AG04449 (cell line): ENCODE data around the gene FERMT3.
"Not testable (repeated sequence)": the region's sequence is repeated elsewhere in the genome, so short reads cannot be mapped to it uniquely, and the experiment has no call there.

Experiments used
- CTCF ChIA-PET: fragments of 350-600 bp; formaldehyde crosslinking; extraction: SDS; loops from one replicate; lab custom pipeline; 2021; ENCODE audit warnings: antibody characterized with exemption; lab: Yijun Ruan, JAX
- POLR2A ChIA-PET: fragments of 400-600, 350-600 bp; formaldehyde crosslinking; extraction: SDS; loops from one replicate; lab custom pipeline; 2020; ENCODE audit warnings: antibody characterized with exemption, inconsistent platforms; lab: Yijun Ruan, JAX
- DNase-seq: peaks from one replicate; pipeline ENCODE4 v3.0.0-alpha.2; 2010; ENCODE audit warnings: low read depth, low spot score
- H3K4me3 ChIP-seq: 2 replicates; pipeline ENCODE4 v1.5.1; 2011; ENCODE audit warnings: low read depth, mild to moderate bottlenecking, control low read depth, low read length
- CTCF ChIP-seq: IDR thresholded peaks from one replicate; pipeline ENCODE4 v1.5.1; 2011; ENCODE audit warnings: mild to moderate bottlenecking, moderate library complexity, low read length, control low read depth, inconsistent platforms; ENCODE audit not compliant: insufficient read depth; ENCODE audit errors: missing control alignments

The FERMT3 gene

GRCh38 chr11:64245797-64246620 is 39.5 kb downstream of the FERMT3 start:
- peak overlapping the region; percentile 88 for H3K4me3 ChIP-seq
- ChIA-PET POLR2A (interaction anchor here (0.6 to 7.1 kb wide), 17 partner anchors 9 to 533 kb away, joined by 3 to 61 read pairs (median 4); partner anchors contain the start of genes NUDT22, PRDX5, STIP1 and TRMT112), CTCF (interaction anchor here (1.3 to 10.8 kb wide), 6 partner anchors 8 to 109 kb away, joined by 3 to 224 read pairs (median 54); partner anchors contain the start of genes CATSPERZ, ESRRA and FERMT3)
- TF ChIP-seq CTCF, result no peak
- DNase-seq, result peak; percentile 55

GRCh38 chr11:64246621-64246870 is 40.0 kb downstream of the FERMT3 start:
- H3K4me3 ChIP-seq, result peak overlapping the region; percentile 88
- CTCF ChIA-PET, result interaction anchor here (1.5 to 10.8 kb wide), 5 partner anchors 9 to 108 kb away, joined by 3 to 224 read pairs (median 103); partner anchors contain the start of genes CATSPERZ, ESRRA and FERMT3

GRCh38 chr11:64246871-64247728 is 40.6 kb downstream of the FERMT3 start, which contains the start of gene PPP1R14B:
Gene PPP1R14B (minus strand): TSS chr11:64246943. CDS start chr11:64246673, 270 bp downstream.
- no peak for DNase-seq
- TF ChIP-seq CTCF, result no peak
- peak within 1 kb of the TSS; percentile 88 for H3K4me3 ChIP-seq
- ChIA-PET CTCF (interaction anchor here (0.8 to 10.8 kb wide), 7 partner anchors 8 to 108 kb away, joined by 3 to 224 read pairs (median 6); partner anchors contain the start of genes CATSPERZ, ESRRA and FERMT3), POLR2A (interaction anchor here (0.5 to 7.1 kb wide), 4 partner anchors 10 to 70 kb away, joined by 3 to 61 read pairs (median 4); partner anchors contain the start of genes PRDX5 and TRMT112)

More at GRCh38 chr11:64246621-64246870, 40.0 kb downstream of the FERMT3 start:
- DNase-seq, result not testable (repeated sequence)
- POLR2A ChIA-PET, result interaction anchor here (0.6 to 7.1 kb wide), 7 partner anchors 9 to 532 kb away, joined by 3 to 61 read pairs (median 4); partner anchors contain the start of genes PRDX5 and TRMT112

GRCh38 chr11:64247729-64248531 is 41.4 kb downstream of the FERMT3 start:
- ChIA-PET POLR2A (interaction anchor here (7.1 kb wide), 1 partner anchor 22 kb away, joined by 61 read pairs; no protein-coding TSS in a partner anchor), CTCF (interaction anchor here (0.8 to 10.8 kb wide), 6 partner anchors 8 to 107 kb away, joined by 3 to 224 read pairs (median 54); partner anchors contain the start of genes CATSPERZ, ESRRA and FERMT3)
- no peak for DNase-seq
- TF ChIP-seq CTCF, result no peak
- peak overlapping the region; percentile 75 for H3K4me3 ChIP-seq

GRCh38 chr11:64248578-64248977 is 42.1 kb downstream of the FERMT3 start:
- no peak for TF ChIP-seq CTCF
- ChIA-PET CTCF (interaction anchor here (4.1 to 10.8 kb wide), 4 partner anchors 17 to 54 kb away, joined by 20 to 224 read pairs (median 121); partner anchors contain the start of genes CATSPERZ, ESRRA and FERMT3), POLR2A (interaction anchor here (7.1 kb wide), 1 partner anchor 21 kb away, joined by 61 read pairs; no protein-coding TSS in a partner anchor)
- no peak overlapping the region for H3K4me3 ChIP-seq
- DNase-seq, result no peak
